ENCODE results near the gene PLSCR3. TPM values are rescaled to one million over a fixed set of nuclear protein-coding genes. Genes with fewer than 3 reads are reported as not detected.

The PLSCR3 gene
- total RNA-seq, 1 experiment from 2014 or later = 43.8 TPM

GRCh38 chr17:7403977-7404736 is 9.8 kb upstream of the PLSCR3 start, which contains the start of gene TMEM256:
Gene TMEM256 (minus strand): TSS chr17:7404097. CDS start chr17:7404084, 13 bp downstream.
- intact Hi-C loops (cut with micrococcal nuclease) = loop anchor here (1.0 kb wide), 1 partner anchor 31 kb away; the partner anchor contains the start of gene TMEM102
- Histone ChIP-seq H3K9ac (ENCODE audit: low read length) (peak within 1 kb of the TSS; percentile 84), H3K4me1 (ENCODE audit: control insufficient read depth in 1 of 2, insufficient read depth in 2 of 2, low read length in 2 of 2) (peaks cover 33 to 48% of the 10 kb centered on the region in 2 experiments), H3K9me3 (ENCODE audit: control insufficient read depth in 1 of 2, insufficient read depth in 1 of 2, low read depth in 1 of 2, low read length in 2 of 2) (no peaks in the 10 kb centered on the region), H3K27me3 (ENCODE audit: insufficient read depth, low read length) (no peaks in the 10 kb centered on the region), H4K20me1 (ENCODE audit: insufficient read depth) (no peaks in the 10 kb centered on the region), H3K79me2 (ENCODE audit: insufficient read depth, low read length) (peaks cover 8% of the 10 kb centered on the region), H3K36me3 (ENCODE audit: control insufficient read depth in 1 of 2, insufficient read depth in 2 of 2, low read length in 2 of 2) (no peaks in the 10 kb centered on the region; a peak in 1 of 4 replicates), H3K4me2 (ENCODE audit: low read length) (peak within 1 kb of the TSS; percentile 81), H3K27ac (ENCODE audit: low read depth, low read length) (peak within 1 kb of the TSS; percentile 70), H2AFZ (ENCODE audit: low read depth, low read length, poor library complexity, severe bottlenecking) (no peak within 1 kb of the TSS), H3K4me3 (replicated peaks in 1 of 2; ENCODE audit: low read depth in 1 of 2, low read length in 2 of 2) (peak within 1 kb of the TSS; percentile 61 to 83), H3K9me2 (ENCODE audit: insufficient read depth) (no peaks in the 10 kb centered on the region)
- ATAC-seq = peak; percentile 88
- peak; percentile 98 for DNase-seq (ENCODE audit: low read depth, low spot score)
- ChIA-PET RAD21 (ENCODE audit: low non-redundant PET in 1 of 2, low total read pairs in 2 of 2, uncharacterized antibody in 2 of 2, unreplicated experiment in 2 of 2) (interaction anchor here (0.5 to 1.3 kb wide), 4 partner anchors 10 to 123 kb away, joined by 3 read pairs; partner anchors contain the start of genes NEURL4 (in 1 of the 2), PLSCR3 (in 1 of the 2) and SLC2A4 (in 1 of the 2)), CTCF (interaction anchor here (0.6 to 1.4 kb wide), 9 partner anchors 10 to 438 kb away, joined by 3 to 20 read pairs (median 4); partner anchors contain the start of genes PLSCR3, TMEM102, TMEM95 and TNK1), POLR2A (interaction anchor here (0.6 to 2.3 kb wide), 32 partner anchors 9 to 453 kb away, joined by 3 to 33 read pairs (median 4); partner anchors contain the start of genes ACAP1, MPDU1, NAA38 and NEURL4)
- BruUV-seq (replicated peaks) = no TSS peak
- TF ChIP-seq POLR2AphosphoS5 (IDR thresholded peaks at IDR 0.05; ENCODE audit: low read depth, low read length) (peak; percentile 94), SP1 (IDR thresholded peaks at IDR 0.05; ENCODE audit: low read depth) (peak; percentile 93), POLR2A (IDR thresholded peaks at IDR 0.05; ENCODE audit: borderline replicate concordance, extremely low read depth, insufficient read depth, insufficient read length) (peak; percentile 87), ZBTB33 (IDR thresholded peaks at IDR 0.05; ENCODE audit: extremely low read depth, insufficient replicate concordance, low read length) (no peak), YY1 (IDR thresholded peaks at IDR 0.05; ENCODE audit: extremely low read depth, insufficient replicate concordance, low read depth, low read length) (peak; percentile 86), SIN3A (IDR thresholded peaks at IDR 0.05; ENCODE audit: low read depth) (0 out of 2 replicates have a peak, but pooled peaks have one; percentile 47), CTCF (IDR thresholded peaks at IDR 0.05 in 2 of 3, conservative IDR thresholded peaks at IDR 0.05 in 1 of 3; ENCODE audit: borderline replicate concordance in 1 of 3, insufficient read depth in 1 of 3, low read depth in 2 of 3, low read length in 2 of 3) (no peak)
